AG04449 (cell line): ENCODE results near the gene KCNG3.

ENCODE experiments used
- CTCF ChIA-PET: fragments of 350-600 bp; formaldehyde crosslinking; extraction: SDS; loops from one replicate; lab custom pipeline; 2021; ENCODE audit warnings: antibody characterized with exemption; lab: Yijun Ruan, JAX
- POLR2A ChIA-PET: fragments of 400-600, 350-600 bp; formaldehyde crosslinking; extraction: SDS; loops from one replicate; lab custom pipeline; 2020; ENCODE audit warnings: antibody characterized with exemption, inconsistent platforms; lab: Yijun Ruan, JAX
- DNase-seq: peaks from one replicate; pipeline ENCODE4 v3.0.0-alpha.2; 2010; ENCODE audit warnings: low read depth, low spot score
- H3K4me3 ChIP-seq: 2 replicates; pipeline ENCODE4 v1.5.1; 2011; ENCODE audit warnings: low read depth, mild to moderate bottlenecking, control low read depth, low read length
- CTCF ChIP-seq: IDR thresholded peaks from one replicate; pipeline ENCODE4 v1.5.1; 2011; ENCODE audit warnings: mild to moderate bottlenecking, moderate library complexity, low read length, control low read depth, inconsistent platforms; ENCODE audit not compliant: insufficient read depth; ENCODE audit errors: missing control alignments

KCNG3 gene

GRCh38 chr2:42470706-42471105 lies 23.1 kb downstream of the KCNG3 start:
- DNase-seq = no peak
- CTCF ChIA-PET = no interaction called here
- no peak overlapping the region for H3K4me3 ChIP-seq
- TF ChIP-seq CTCF = no peak
- POLR2A ChIA-PET = no interaction called here

- no peak for TF ChIP-seq CTCF
- no peak overlapping the region for H3K4me3 ChIP-seq
- ChIA-PET CTCF (no interaction called here), POLR2A (no interaction called here)
- no peak for DNase-seq
Measured at GRCh38 chr2:42464631-42465030, 29.2 kb downstream of the KCNG3 start.

GRCh38 chr2:42463570-42463969 lies 30.2 kb downstream of the KCNG3 start:
- ChIA-PET POLR2A (no interaction called here), CTCF (no interaction called here)
- DNase-seq = no peak
- no peak overlapping the region for H3K4me3 ChIP-seq
- no peak for TF ChIP-seq CTCF

GRCh38 chr2:42459296-42459695 lies 34.5 kb downstream of the KCNG3 start:
- H3K4me3 ChIP-seq = no peak overlapping the region
- no peak for TF ChIP-seq CTCF
- no peak for DNase-seq
- POLR2A ChIA-PET = no interaction called here
- CTCF ChIA-PET = no interaction called here

- H3K4me3 ChIP-seq = no peak overlapping the region
- DNase-seq = no peak
- no peak for TF ChIP-seq CTCF
- ChIA-PET POLR2A (no interaction called here), CTCF (no interaction called here)
Measured at GRCh38 chr2:42458396-42458795, 35.4 kb downstream of the KCNG3 start.

GRCh38 chr2:42457011-42457410 lies 36.8 kb downstream of the KCNG3 start:
- POLR2A ChIA-PET = no interaction called here
- peak; percentile 4 for TF ChIP-seq CTCF
- no peak for DNase-seq
- no peak overlapping the region for H3K4me3 ChIP-seq
- CTCF ChIA-PET = interaction anchor here (1.3 kb wide), 1 partner anchor 207 kb away, joined by 4 read pairs; no protein-coding TSS in a partner anchor
